ENCODE results near the gene DNAH1. TPM values are rescaled to one million over a fixed set of nuclear protein-coding genes. Genes with fewer than 3 reads are reported as not detected.
A peak's percentile ranks its signal among the peaks of the same experiment; 100 is the strongest.

Gene DNAH1
- total RNA-seq, 1 experiment from 2014 or later, result 0.48 TPM

GRCh38 chr3:52407779-52408178 is 91.7 kb downstream of the DNAH1 start:
- Histone ChIP-seq H3K4me3 (ENCODE audit: insufficient read depth, low read depth, low read length) (no peak overlapping the region), H3K27me3 (ENCODE audit: control insufficient read depth, insufficient read depth, low read length) (no peaks in the 10 kb centered on the region), H3K36me3 (replicated peaks; ENCODE audit: control insufficient read depth, insufficient read depth, low read length) (peaks cover 47% of the 10 kb centered on the region)
- DNase-seq, result no peak

GRCh38 chr3:52408466-52408865 is 92.3 kb downstream of the DNAH1 start:
- H3K36me3 ChIP-seq (replicated peaks; ENCODE audit: control insufficient read depth, insufficient read depth, low read length), result peaks cover 41% of the 10 kb centered on the region
- no peaks in the 10 kb centered on the region for H3K27me3 ChIP-seq (ENCODE audit: control insufficient read depth, insufficient read depth, low read length)
- H3K4me3 ChIP-seq (ENCODE audit: insufficient read depth, low read depth, low read length), result no peak overlapping the region
- no peak for DNase-seq

GRCh38 chr3:52415800-52416199 is 99.7 kb downstream of the DNAH1 start:
- H3K27me3 ChIP-seq (ENCODE audit: control insufficient read depth, insufficient read depth, low read length), result no peaks in the 10 kb centered on the region

GRCh38 chr3:52420388-52420787 is 104.3 kb downstream of the DNAH1 start:
- H3K27me3 ChIP-seq (ENCODE audit: control insufficient read depth, insufficient read depth, low read length), result no peaks in the 10 kb centered on the region
- peak; percentile 9 for DNase-seq
- no peaks in the 10 kb centered on the region; the same call in 1 of the 2 replicates for H3K36me3 ChIP-seq (replicated peaks; ENCODE audit: control insufficient read depth, insufficient read depth, low read length)
- no peak overlapping the region for H3K4me3 ChIP-seq (ENCODE audit: insufficient read depth, low read depth, low read length)

More at GRCh38 chr3:52415800-52416199, 99.7 kb downstream of the DNAH1 start:
- H3K36me3 ChIP-seq (replicated peaks; ENCODE audit: control insufficient read depth, insufficient read depth, low read length), result no peaks in the 10 kb centered on the region; the same call in 1 of the 2 replicates
- H3K4me3 ChIP-seq (ENCODE audit: insufficient read depth, low read depth, low read length), result no peak overlapping the region
- peak; percentile 1 for DNase-seq

GRCh38 chr3:52422669-52423068 is 106.5 kb downstream of the DNAH1 start:
- no peak overlapping the region for H3K4me3 ChIP-seq (ENCODE audit: insufficient read depth, low read depth, low read length)

GRCh38 chr3:52423173-52423572 is 107.1 kb downstream of the DNAH1 start:
- no peak overlapping the region for H3K4me3 ChIP-seq (ENCODE audit: insufficient read depth, low read depth, low read length)
- H3K36me3 ChIP-seq (replicated peaks; ENCODE audit: control insufficient read depth, insufficient read depth, low read length), result no peaks in the 10 kb centered on the region; the same call in 1 of the 2 replicates
- no peaks in the 10 kb centered on the region for H3K27me3 ChIP-seq (ENCODE audit: control insufficient read depth, insufficient read depth, low read length)
- peak; percentile 26 for DNase-seq

More at GRCh38 chr3:52422669-52423068, 106.5 kb downstream of the DNAH1 start:
- DNase-seq, result peak; percentile 8
- no peaks in the 10 kb centered on the region for H3K27me3 ChIP-seq (ENCODE audit: control insufficient read depth, insufficient read depth, low read length)
- H3K36me3 ChIP-seq (replicated peaks; ENCODE audit: control insufficient read depth, insufficient read depth, low read length), result no peaks in the 10 kb centered on the region; the same call in 1 of the 2 replicates

GRCh38 chr3:52428151-52429005 is 112.3 kb downstream of the DNAH1 start:
- H3K36me3 ChIP-seq (replicated peaks; ENCODE audit: control insufficient read depth, insufficient read depth, low read length), result no peaks in the 10 kb centered on the region

GRCh38 chr3:52429031-52429430 is 112.9 kb downstream of the DNAH1 start:
- Histone ChIP-seq H3K36me3 (replicated peaks; ENCODE audit: control insufficient read depth, insufficient read depth, low read length) (no peaks in the 10 kb centered on the region), H3K27me3 (ENCODE audit: control insufficient read depth, insufficient read depth, low read length) (no peaks in the 10 kb centered on the region), H3K4me3 (ENCODE audit: insufficient read depth, low read depth, low read length) (no peak overlapping the region)
- peak; percentile 16 for DNase-seq

More at GRCh38 chr3:52428151-52429005, 112.3 kb downstream of the DNAH1 start:
- peak; percentile 76 for DNase-seq
- Histone ChIP-seq H3K27me3 (ENCODE audit: control insufficient read depth, insufficient read depth, low read length) (no peaks in the 10 kb centered on the region), H3K4me3 (ENCODE audit: insufficient read depth, low read depth, low read length) (no peak overlapping the region)

GRCh38 chr3:52429779-52430415 is 113.8 kb downstream of the DNAH1 start:
- no peaks in the 10 kb centered on the region for H3K27me3 ChIP-seq (ENCODE audit: control insufficient read depth, insufficient read depth, low read length)
- DNase-seq, result peak; percentile 10
- no peaks in the 10 kb centered on the region for H3K36me3 ChIP-seq (replicated peaks; ENCODE audit: control insufficient read depth, insufficient read depth, low read length)
- no peak overlapping the region for H3K4me3 ChIP-seq (ENCODE audit: insufficient read depth, low read depth, low read length)

GRCh38 chr3:52430416-52430810 is 114.3 kb downstream of the DNAH1 start:
- H3K4me3 ChIP-seq (ENCODE audit: insufficient read depth, low read depth, low read length), result no peak overlapping the region
- no peaks in the 10 kb centered on the region for H3K36me3 ChIP-seq (replicated peaks; ENCODE audit: control insufficient read depth, insufficient read depth, low read length)
- H3K27me3 ChIP-seq (ENCODE audit: control insufficient read depth, insufficient read depth, low read length), result no peaks in the 10 kb centered on the region
- no peak for DNase-seq

GRCh38 chr3:52431459-52432223 is 115.5 kb downstream of the DNAH1 start:
- Histone ChIP-seq H3K4me3 (ENCODE audit: insufficient read depth, low read depth, low read length) (no peak overlapping the region), H3K36me3 (replicated peaks; ENCODE audit: control insufficient read depth, insufficient read depth, low read length) (no peaks in the 10 kb centered on the region), H3K27me3 (ENCODE audit: control insufficient read depth, insufficient read depth, low read length) (no peaks in the 10 kb centered on the region)
- DNase-seq, result peak; percentile 16

- Histone ChIP-seq H3K36me3 (replicated peaks; ENCODE audit: control insufficient read depth, insufficient read depth, low read length) (no peaks in the 10 kb centered on the region), H3K27me3 (ENCODE audit: control insufficient read depth, insufficient read depth, low read length) (no peaks in the 10 kb centered on the region), H3K4me3 (ENCODE audit: insufficient read depth, low read depth, low read length) (no peak overlapping the region)
- peak; percentile 14 for DNase-seq
Observed at GRCh38 chr3:52432225-52432624, 116.1 kb downstream of the DNAH1 start.

- no peak overlapping the region for H3K4me3 ChIP-seq (ENCODE audit: insufficient read depth, low read depth, low read length)
- peak; percentile 35 for DNase-seq
- H3K36me3 ChIP-seq (replicated peaks; ENCODE audit: control insufficient read depth, insufficient read depth, low read length), result no peaks in the 10 kb centered on the region
- H3K27me3 ChIP-seq (ENCODE audit: control insufficient read depth, insufficient read depth, low read length), result no peaks in the 10 kb centered on the region
Observed at GRCh38 chr3:52432691-52433141, 116.6 kb downstream of the DNAH1 start.

- peak; percentile 55 for DNase-seq
- no peaks in the 10 kb centered on the region for H3K36me3 ChIP-seq (replicated peaks; ENCODE audit: control insufficient read depth, insufficient read depth, low read length)
- no peaks in the 10 kb centered on the region for H3K27me3 ChIP-seq (ENCODE audit: control insufficient read depth, insufficient read depth, low read length)
- H3K4me3 ChIP-seq (ENCODE audit: insufficient read depth, low read depth, low read length), result no peak overlapping the region
Observed at GRCh38 chr3:52433328-52433995, 117.3 kb downstream of the DNAH1 start.
